Neuron (in vitro differentiated cells): ENCODE measurements around the gene AKAP8L.

Experiments used
- H2AFZ ChIP-seq: one replicate; pipeline ENCODE4 v1.6.1; 2013; ENCODE audit warnings: low read depth, mild to moderate bottlenecking, inconsistent platforms, low read length, moderate library complexity
- H3K27me3 ChIP-seq: one replicate; pipeline ENCODE4 v1.6.1; 2013; ENCODE audit warnings: low read length; ENCODE audit not compliant: insufficient read depth
- H3K36me3 ChIP-seq: one replicate; pipeline ENCODE4 v1.6.1; 2013; ENCODE audit warnings: low read length; ENCODE audit not compliant: insufficient read depth
- H3K4me1 ChIP-seq: one replicate; pipeline ENCODE4 v1.6.1; 2013; ENCODE audit warnings: low read length; ENCODE audit not compliant: insufficient read depth
- H3K4me3 ChIP-seq: 2 replicates; pipeline ENCODE4 v1.5.1; 2013; ENCODE audit warnings: mild to moderate bottlenecking, low read length, moderate library complexity
- H3K9me3 ChIP-seq: one replicate; pipeline ENCODE4 v1.6.1; 2013; ENCODE audit warnings: low read length

The AKAP8L gene

DNA sequence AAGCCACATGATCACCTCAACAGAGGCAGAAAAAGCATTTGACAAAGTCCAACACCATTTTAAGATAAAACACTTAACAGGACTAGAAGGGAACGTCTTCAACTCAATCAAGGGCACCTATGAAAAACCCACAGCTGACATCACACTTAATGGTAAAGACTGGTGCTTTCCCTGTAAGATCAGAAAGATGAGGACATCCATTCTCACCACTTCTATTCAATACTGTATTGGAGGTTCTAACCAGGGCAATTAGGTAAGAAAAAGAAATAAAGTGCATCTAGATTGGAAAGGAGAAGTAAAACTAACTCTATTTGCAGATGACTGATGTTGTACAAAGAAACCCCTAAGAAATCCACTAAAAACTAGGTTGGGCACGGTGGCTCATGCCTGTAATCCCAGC, 28.0 kb downstream of the AKAP8L start:
- Histone ChIP-seq H3K4me3 (no peak overlapping the region), H3K4me1 (no peaks in the 10 kb centered on the region), H3K36me3 (peaks cover 52% of the 10 kb centered on the region), H2AFZ (no peak overlapping the region), H3K27me3 (no peaks in the 10 kb centered on the region), H3K9me3 (no peaks in the 10 kb centered on the region)

DNA sequence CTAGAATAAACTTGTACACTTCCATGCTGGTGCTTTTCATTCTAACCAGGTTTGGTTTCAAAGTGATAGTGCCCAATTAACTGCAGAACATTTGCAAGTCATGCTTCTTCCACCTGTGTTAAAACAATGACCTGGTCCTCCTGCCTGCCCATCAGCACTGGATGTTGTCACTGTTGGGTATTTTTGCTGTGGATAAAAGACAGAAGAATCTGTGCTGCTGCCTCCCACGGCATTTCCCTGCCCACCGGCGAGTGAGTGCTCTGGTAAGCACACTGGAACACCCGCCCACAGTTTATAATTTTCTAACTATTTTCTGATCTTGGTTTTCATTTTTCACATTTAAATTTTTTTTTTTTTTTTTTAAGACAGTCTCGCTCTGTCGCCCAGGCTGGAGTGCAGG, 36.9 kb downstream of the AKAP8L start:
- Histone ChIP-seq H3K4me3 (no peak overlapping the region), H3K27me3 (no peaks in the 10 kb centered on the region), H3K36me3 (peaks cover 21% of the 10 kb centered on the region), H3K4me1 (peaks cover 10% of the 10 kb centered on the region), H2AFZ (no peak overlapping the region), H3K9me3 (no peaks in the 10 kb centered on the region)

GRCh38 chr19:15381429-15381828, 37.4 kb downstream of the AKAP8L start:
- Histone ChIP-seq H3K9me3 (no peaks in the 10 kb centered on the region), H2AFZ (no peak overlapping the region), H3K27me3 (no peaks in the 10 kb centered on the region), H3K4me3 (no peak overlapping the region), H3K4me1 (peaks cover 12% of the 10 kb centered on the region), H3K36me3 (peaks cover 20% of the 10 kb centered on the region)

- Histone ChIP-seq H3K36me3 (peaks cover 14% of the 10 kb centered on the region), H3K4me3 (peak overlapping the region; percentile 34), H3K9me3 (no peaks in the 10 kb centered on the region), H3K27me3 (no peaks in the 10 kb centered on the region), H2AFZ (no peak overlapping the region), H3K4me1 (peaks cover 12% of the 10 kb centered on the region)
Observed at GRCh38 chr19:15379999-15380647, 38.7 kb downstream of the AKAP8L start.

GRCh38 chr19:15379083-15379998, 39.4 kb downstream of the AKAP8L start, which contains the start of gene AKAP8:
Gene AKAP8 (minus strand): TSS chr19:15379787. CDS start chr19:15379731, 56 bp downstream.
- H3K4me3 ChIP-seq: peak within 1 kb of the TSS; percentile 96
- no peaks in the 10 kb centered on the region for H3K9me3 ChIP-seq
- peaks cover 12% of the 10 kb centered on the region for H3K4me1 ChIP-seq
- no peaks in the 10 kb centered on the region for H3K27me3 ChIP-seq
- H2AFZ ChIP-seq: peak within 1 kb of the TSS; percentile 9
- peaks cover 14% of the 10 kb centered on the region for H3K36me3 ChIP-seq

DNA sequence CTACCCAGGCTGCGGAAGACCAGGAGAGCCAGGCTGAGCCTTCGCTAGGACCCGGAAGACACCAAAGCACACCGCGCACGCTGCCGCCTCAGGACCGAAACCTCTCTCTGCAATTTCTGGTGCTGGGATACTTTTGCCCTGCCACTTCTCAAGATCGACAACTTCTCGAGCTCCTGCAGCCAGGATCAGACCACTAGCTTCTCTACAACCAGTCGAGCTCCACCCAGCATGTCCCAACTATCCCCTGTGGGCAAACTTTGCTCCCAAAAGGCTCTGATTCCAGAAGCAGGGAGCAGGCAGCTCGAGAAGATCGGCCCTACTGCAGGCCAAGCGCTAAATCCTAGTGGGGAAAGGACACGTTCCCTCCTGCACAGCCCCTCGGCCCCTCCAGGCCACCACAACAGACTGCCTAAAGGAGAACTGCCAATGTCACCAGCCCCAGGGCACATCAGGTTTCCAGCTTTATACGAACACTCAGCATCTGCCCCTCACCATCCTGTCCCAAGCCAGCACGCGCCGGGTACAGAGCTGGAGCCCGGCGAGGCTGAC, 40.2 kb downstream of the AKAP8L start:
- peaks cover 12% of the 10 kb centered on the region for H3K4me1 ChIP-seq
- H3K27me3 ChIP-seq: no peaks in the 10 kb centered on the region
- peak overlapping the region; percentile 9 for H2AFZ ChIP-seq
- peak overlapping the region; percentile 96 for H3K4me3 ChIP-seq
- peaks cover 16% of the 10 kb centered on the region for H3K36me3 ChIP-seq
- H3K9me3 ChIP-seq: no peaks in the 10 kb centered on the region

- H3K4me1 ChIP-seq: peaks cover 12% of the 10 kb centered on the region
- no peaks in the 10 kb centered on the region for H3K9me3 ChIP-seq
- no peak overlapping the region for H3K4me3 ChIP-seq
- no peak overlapping the region for H2AFZ ChIP-seq
- no peaks in the 10 kb centered on the region for H3K27me3 ChIP-seq
- H3K36me3 ChIP-seq: peaks cover 30% of the 10 kb centered on the region
Observed at GRCh38 chr19:15374796-15375440, 43.9 kb downstream of the AKAP8L start.

DNA sequence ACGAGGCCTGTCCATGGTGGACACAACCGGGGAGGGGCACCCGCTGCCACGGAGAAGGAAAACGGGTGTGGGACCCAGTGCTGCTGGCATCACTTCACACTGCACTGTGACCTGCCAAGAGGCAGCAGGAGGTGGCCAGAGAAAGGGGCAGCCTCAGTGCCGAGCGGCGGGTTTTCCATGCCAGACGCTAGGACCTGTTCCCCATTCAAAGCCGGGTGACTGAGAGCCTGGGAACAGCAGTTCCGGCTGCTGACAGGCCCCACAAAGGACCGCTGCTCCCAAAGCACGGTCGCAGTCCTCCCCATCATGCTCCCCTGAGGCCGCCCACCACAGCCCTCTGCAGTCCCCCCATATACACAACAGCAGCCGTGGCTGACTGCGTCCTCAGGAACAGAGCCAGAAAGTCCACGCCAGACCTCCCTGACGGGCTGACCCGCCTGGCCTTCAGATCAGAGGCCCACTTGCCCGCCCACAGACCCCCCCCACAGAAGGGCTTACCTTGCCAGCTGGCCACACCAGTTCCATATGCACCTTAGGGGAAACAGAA, 44.6 kb downstream of the AKAP8L start:
- Histone ChIP-seq H3K27me3 (no peaks in the 10 kb centered on the region), H3K9me3 (no peaks in the 10 kb centered on the region), H3K4me1 (peaks cover 12% of the 10 kb centered on the region), H3K36me3 (peaks cover 37% of the 10 kb centered on the region), H2AFZ (no peak overlapping the region), H3K4me3 (no peak overlapping the region)

GRCh38 chr19:15373644-15374043, 45.1 kb downstream of the AKAP8L start:
- Histone ChIP-seq H2AFZ (no peak overlapping the region), H3K9me3 (no peaks in the 10 kb centered on the region), H3K27me3 (no peaks in the 10 kb centered on the region), H3K36me3 (peaks cover 42% of the 10 kb centered on the region), H3K4me3 (no peak overlapping the region), H3K4me1 (peaks cover 12% of the 10 kb centered on the region)

DNA sequence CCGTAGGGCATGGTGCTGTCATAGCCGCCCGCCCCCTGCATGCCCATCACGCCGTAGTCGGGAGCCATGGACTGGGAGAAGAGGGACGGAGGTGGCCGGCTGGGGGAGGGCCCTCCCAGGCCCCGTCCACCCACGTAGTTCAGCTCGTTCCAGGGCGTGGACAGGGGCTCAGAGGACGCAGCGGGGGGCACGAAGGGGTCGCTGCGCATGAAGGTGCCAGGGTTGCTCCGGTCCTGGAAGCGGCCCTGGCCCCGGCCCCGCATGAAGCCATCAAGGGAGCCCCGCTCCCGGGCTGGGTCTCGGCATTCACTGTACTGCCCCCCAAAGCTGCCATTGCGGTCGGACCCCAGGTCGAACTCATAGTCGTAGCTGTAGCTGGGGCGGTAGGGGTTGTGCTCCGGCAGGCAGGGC, 45.9 kb downstream of the AKAP8L start:
- peaks cover 50% of the 10 kb centered on the region for H3K36me3 ChIP-seq

DNA sequence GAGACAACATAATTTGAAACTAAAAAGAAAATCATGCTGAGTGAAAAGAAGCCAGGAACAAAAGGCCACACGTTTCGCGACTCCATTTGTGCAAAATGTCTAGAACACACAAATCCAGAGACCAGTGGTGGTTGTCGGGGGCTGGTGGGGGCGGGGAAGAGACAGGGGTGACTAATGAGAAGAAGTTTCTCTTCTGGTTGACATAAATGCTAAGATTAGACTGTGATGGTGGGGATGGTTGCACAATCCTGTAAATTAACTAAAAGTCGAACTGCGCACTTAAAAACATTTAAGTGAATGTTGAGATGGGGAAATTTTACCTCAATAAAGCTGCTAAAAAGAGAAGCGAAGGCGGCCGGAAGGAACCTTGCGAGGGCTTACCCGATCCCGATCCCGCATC, 46.3 kb downstream of the AKAP8L start:
- no peaks in the 10 kb centered on the region for H3K27me3 ChIP-seq

More for the DNA sequence above, 45.9 kb downstream of the AKAP8L start:
- H3K4me3 ChIP-seq: no peak overlapping the region
- no peaks in the 10 kb centered on the region for H3K9me3 ChIP-seq
- no peaks in the 10 kb centered on the region for H3K27me3 ChIP-seq
- no peak overlapping the region for H2AFZ ChIP-seq
- peaks cover 10% of the 10 kb centered on the region for H3K4me1 ChIP-seq

GRCh38 chr19:15371786-15372380, 46.9 kb downstream of the AKAP8L start:
- H2AFZ ChIP-seq: no peak overlapping the region
- no peaks in the 10 kb centered on the region for H3K27me3 ChIP-seq
- peaks cover 2% of the 10 kb centered on the region for H3K4me1 ChIP-seq
- peaks cover 56% of the 10 kb centered on the region for H3K36me3 ChIP-seq
- H3K9me3 ChIP-seq: no peaks in the 10 kb centered on the region
- no peak overlapping the region for H3K4me3 ChIP-seq

More for the DNA sequence above, 46.3 kb downstream of the AKAP8L start:
- Histone ChIP-seq H3K4me1 (peaks cover 6% of the 10 kb centered on the region), H3K4me3 (no peak overlapping the region), H3K36me3 (peaks cover 54% of the 10 kb centered on the region), H3K9me3 (no peaks in the 10 kb centered on the region), H2AFZ (no peak overlapping the region)
